GM21786 (cell line): ENCODE results near the gene GSK3B.

ENCODE experiments used
- ATAC-seq: cut with Tn5 transposase; IDR thresholded peaks from one replicate; pipeline ENCODE4 v1.9.1; 2021; ENCODE audit not compliant: unreplicated experiment

Gene GSK3B

GRCh38 chr3:120093911-120094775 lies at the start of gene GSK3B:
Gene GSK3B, minus strand, starts transcription at chr3:120094447. Its CDS starts 1,013 bp downstream, at chr3:120093434.
- peak; percentile 2 for ATAC-seq

- ATAC-seq: no peak
Measured at GRCh38 chr3:120143676-120144075, 49.4 kb upstream of the GSK3B start.

DNA sequence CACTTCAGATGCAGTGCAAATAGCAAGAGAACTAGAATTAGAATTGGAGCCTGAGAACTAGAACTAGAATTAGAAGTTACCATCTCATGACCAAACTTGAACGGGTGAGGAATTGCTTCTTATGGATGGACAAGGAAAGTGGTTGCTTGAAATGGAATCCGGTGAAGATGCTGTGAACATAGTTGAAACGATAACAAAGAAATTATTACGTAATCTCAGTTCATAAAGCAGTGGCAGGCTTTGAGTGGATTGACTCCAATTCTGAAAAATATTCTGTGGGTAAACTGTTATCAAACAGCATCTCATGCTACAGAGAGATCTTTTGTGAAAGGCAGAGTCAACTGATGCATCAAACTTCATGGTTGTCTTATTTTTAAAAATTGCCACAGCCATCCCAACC lies 48.0 kb upstream of the GSK3B start:
- ATAC-seq: no peak

GRCh38 chr3:120140098-120140742 lies 46.0 kb upstream of the GSK3B start:
- no peak for ATAC-seq

GRCh38 chr3:120139140-120139539 lies 44.9 kb upstream of the GSK3B start:
- ATAC-seq: no peak

GRCh38 chr3:120137548-120137947 lies 43.3 kb upstream of the GSK3B start:
- no peak for ATAC-seq

DNA sequence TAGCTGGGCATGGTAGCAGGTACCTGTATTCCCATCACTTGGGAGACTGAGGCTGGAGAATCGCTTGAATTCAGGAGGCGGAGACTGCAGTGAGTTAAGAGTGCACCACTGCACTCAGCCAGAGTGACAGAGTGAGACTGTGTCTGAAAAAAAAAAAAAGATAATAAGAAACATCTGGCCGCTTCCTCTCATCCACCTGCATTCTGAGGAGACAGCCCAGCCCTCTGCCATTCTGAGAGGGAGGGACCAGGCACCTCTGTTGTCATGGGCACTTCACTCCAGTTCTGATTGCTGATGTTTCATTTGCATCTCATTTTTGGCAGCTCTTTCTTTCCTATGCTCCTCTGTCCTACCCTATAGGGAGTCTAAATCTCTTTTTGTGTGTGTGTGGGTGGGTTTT lies 36.4 kb upstream of the GSK3B start:
- ATAC-seq: no peak

DNA sequence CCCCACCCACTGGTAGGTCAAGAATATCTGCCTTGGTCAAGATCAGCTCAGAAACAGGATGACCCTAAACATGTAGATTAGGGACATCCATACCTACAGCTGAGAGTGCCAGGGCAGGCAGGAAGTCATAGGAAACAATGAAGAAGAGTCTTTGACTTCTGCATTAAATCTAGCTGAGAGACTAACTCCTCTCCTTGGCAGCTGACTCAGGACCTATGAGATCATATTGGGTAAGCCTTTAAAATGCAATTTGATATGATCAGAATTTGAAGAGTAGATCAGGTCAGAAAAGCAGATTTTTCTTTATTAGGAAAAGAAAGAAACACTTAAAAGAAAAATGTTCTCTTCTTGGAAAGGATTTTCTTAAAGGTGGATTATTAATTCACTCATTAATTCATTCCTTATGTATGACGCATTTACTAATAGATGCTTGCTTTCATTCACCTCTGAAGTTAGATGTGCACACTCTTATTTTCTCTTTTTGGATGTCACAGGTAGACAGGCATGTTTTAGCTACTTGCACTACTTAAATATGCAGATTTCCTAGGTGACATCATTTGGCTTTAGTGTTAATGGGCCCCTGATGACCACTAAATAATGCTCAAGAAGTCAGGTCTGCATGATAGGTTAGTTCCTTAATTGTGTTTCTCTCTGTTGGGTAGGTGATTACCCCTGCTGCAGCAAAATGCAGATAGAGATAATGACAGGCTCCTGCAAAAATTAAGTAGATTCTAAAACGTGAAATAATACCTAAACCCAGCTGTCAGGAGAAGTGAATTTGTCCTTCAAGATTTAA lies 35.7 kb upstream of the GSK3B start:
- ATAC-seq: no peak

- ATAC-seq: no peak
Measured at GRCh38 chr3:120129051-120129450, 34.8 kb upstream of the GSK3B start.

GRCh38 chr3:120125992-120126391 lies 31.7 kb upstream of the GSK3B start:
- ATAC-seq: no peak

- ATAC-seq: no peak
Measured at GRCh38 chr3:120119846-120120510, 25.7 kb upstream of the GSK3B start.

GRCh38 chr3:120114981-120115380 lies 20.7 kb upstream of the GSK3B start:
- ATAC-seq: no peak

GRCh38 chr3:120114376-120114775 lies 20.1 kb upstream of the GSK3B start:
- no peak for ATAC-seq

- ATAC-seq: no peak
Measured at GRCh38 chr3:120113128-120114116, 19.2 kb upstream of the GSK3B start.

- ATAC-seq: no peak
Measured at GRCh38 chr3:120111898-120112297, 17.7 kb upstream of the GSK3B start.

DNA sequence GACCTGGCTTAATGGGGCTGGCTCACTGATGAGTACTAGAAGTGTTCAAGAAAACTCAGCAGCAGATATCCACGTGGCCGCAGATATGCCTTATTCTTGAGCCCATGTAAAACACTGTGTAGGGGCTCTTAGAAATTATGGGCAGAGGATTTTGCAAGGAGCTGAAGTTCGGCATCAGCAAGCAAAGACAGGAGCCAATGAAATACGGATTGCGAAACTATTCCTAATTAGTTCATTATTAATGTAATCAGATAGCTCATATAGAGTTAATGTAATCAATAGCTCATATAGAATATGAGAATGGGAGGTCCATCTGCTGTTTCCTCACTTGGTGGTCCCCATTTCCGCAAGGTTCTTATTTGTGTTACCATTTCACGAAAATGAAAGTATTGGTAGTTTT lies 9.0 kb upstream of the GSK3B start:
- ATAC-seq: no peak

DNA sequence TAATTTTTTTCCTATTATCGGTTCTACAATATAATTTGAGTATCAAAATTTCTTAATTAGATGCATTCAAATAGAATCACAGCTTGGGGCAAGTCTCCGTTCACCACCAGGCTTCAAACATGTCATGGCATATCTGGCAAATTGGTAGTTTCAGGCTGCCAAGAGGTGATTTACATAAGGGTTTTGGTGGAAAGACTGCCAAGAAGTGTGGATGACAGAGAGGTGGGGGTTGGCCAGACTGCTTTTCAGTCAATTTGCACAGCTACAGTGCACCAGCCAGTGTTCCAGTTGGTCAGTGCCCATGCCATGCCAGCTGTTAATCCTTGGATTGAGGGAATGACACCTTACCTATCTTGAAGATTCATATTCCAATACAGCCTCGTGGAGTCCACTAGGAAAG lies 8.4 kb upstream of the GSK3B start:
- ATAC-seq: peak; percentile 36

- no peak for ATAC-seq
Measured at GRCh38 chr3:120102232-120102631, 8.0 kb upstream of the GSK3B start.

GRCh38 chr3:120101624-120102023 lies 7.4 kb upstream of the GSK3B start:
- no peak for ATAC-seq

DNA sequence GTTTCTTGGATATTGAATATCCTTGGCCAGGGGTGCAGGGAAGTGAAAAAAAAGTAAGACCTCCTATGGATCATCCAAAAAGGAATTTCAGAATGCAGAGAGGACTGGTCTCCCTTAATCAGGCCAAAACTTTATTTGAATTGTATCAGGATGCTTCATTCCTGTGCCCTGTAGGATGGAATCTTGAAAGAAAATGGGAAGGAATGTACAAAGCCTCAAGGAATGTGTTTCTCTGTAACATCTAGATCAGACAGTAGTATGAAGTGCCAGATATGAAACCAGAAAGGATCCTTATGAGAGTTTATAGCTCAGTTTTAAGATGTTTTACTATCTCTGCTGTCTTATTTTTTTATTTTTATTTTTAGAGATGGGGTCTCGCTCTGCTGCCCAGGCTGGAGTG lies 6.5 kb upstream of the GSK3B start:
- no peak for ATAC-seq
